Measurements from ENCODE around the gene CCDC9B.

The CCDC9B gene

DNA sequence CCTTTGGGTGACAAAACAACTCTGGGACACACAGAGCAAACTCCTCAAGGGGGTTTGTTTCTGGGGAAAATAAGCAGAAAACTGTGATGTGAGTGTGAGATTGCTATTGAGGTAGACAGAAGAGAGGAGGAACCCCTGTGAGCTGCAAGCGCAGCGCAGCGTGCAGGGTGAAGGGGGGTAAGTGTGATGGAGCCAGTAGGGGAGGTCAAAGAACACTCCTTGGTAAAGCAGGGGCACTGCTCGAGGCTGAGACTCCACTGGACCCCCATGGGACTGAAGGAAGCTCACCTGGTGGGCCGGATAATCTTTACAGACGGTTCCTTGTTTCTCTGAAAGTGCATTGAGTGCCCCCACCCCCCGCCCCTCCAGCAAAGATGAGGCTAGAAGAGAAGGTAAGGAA, 9.7 kb downstream of the CCDC9B start:
- H3K27me3 ChIP-seq (ENCODE audit: control insufficient read depth in 5 of 5, insufficient read depth in 4 of 5, low read length in 5 of 5): no peaks in the 10 kb centered on the region
- no peak overlapping the region for H3K9ac ChIP-seq (ENCODE audit: low read length in 5 of 5)
- peaks cover 0 to 2% (median 0%) of the 10 kb centered on the region in 5 donors for H3K36me3 ChIP-seq (ENCODE audit: control insufficient read depth in 5 of 5, insufficient read depth in 5 of 5, low read length in 5 of 5)
- H3K4me1 ChIP-seq (ENCODE audit: control insufficient read depth in 5 of 5, insufficient read depth in 5 of 5, low read length in 5 of 5): peaks cover 3 to 66% (median 25%) of the 10 kb centered on the region in 5 donors
- H3K9me3 ChIP-seq (ENCODE audit: control insufficient read depth in 5 of 5, low read length in 5 of 5): no peaks in the 10 kb centered on the region
- H3K4me3 ChIP-seq (ENCODE audit: low read depth in 1 of 5, low read length in 5 of 5): no peak overlapping the region
- no peak overlapping the region for H3K27ac ChIP-seq (ENCODE audit: low read depth, low read length)

GRCh38 chr15:40330368-40330836, 10.3 kb downstream of the CCDC9B start:
- Histone ChIP-seq H3K27me3 (ENCODE audit: control insufficient read depth in 5 of 5, insufficient read depth in 4 of 5, low read length in 5 of 5) (no peaks in the 10 kb centered on the region), H3K27ac (ENCODE audit: low read depth, low read length) (no peak overlapping the region), H3K4me3 (ENCODE audit: low read depth in 1 of 5, low read length in 5 of 5) (no peak overlapping the region), H3K9ac (ENCODE audit: low read length in 5 of 5) (peak overlapping the region in 1 of 5 donors; percentile 4), H3K36me3 (ENCODE audit: control insufficient read depth in 5 of 5, insufficient read depth in 5 of 5, low read length in 5 of 5) (peaks cover 0 to 2% (median 0%) of the 10 kb centered on the region in 5 donors), H3K4me1 (ENCODE audit: control insufficient read depth in 5 of 5, insufficient read depth in 5 of 5, low read length in 5 of 5) (peaks cover 3 to 66% (median 30%) of the 10 kb centered on the region in 5 donors), H3K9me3 (ENCODE audit: control insufficient read depth in 5 of 5, low read length in 5 of 5) (no peaks in the 10 kb centered on the region)

- Histone ChIP-seq H3K27ac (ENCODE audit: low read depth, low read length) (no peak overlapping the region), H3K4me3 (ENCODE audit: low read depth in 1 of 5, low read length in 5 of 5) (no peak overlapping the region), H3K4me1 (ENCODE audit: control insufficient read depth in 5 of 5, insufficient read depth in 5 of 5, low read length in 5 of 5) (peaks cover 3 to 66% (median 31%) of the 10 kb centered on the region in 5 donors), H3K9ac (ENCODE audit: low read length in 5 of 5) (peak overlapping the region in 1 of 5 donors; percentile 4), H3K36me3 (ENCODE audit: control insufficient read depth in 5 of 5, insufficient read depth in 5 of 5, low read length in 5 of 5) (peaks cover 0 to under 1% (median 0%) of the 10 kb centered on the region in 5 donors), H3K27me3 (ENCODE audit: control insufficient read depth in 5 of 5, insufficient read depth in 4 of 5, low read length in 5 of 5) (no peaks in the 10 kb centered on the region), H3K9me3 (ENCODE audit: control insufficient read depth in 5 of 5, low read length in 5 of 5) (no peaks in the 10 kb centered on the region)
Measured at GRCh38 chr15:40329804-40330203, 10.9 kb downstream of the CCDC9B start.

DNA sequence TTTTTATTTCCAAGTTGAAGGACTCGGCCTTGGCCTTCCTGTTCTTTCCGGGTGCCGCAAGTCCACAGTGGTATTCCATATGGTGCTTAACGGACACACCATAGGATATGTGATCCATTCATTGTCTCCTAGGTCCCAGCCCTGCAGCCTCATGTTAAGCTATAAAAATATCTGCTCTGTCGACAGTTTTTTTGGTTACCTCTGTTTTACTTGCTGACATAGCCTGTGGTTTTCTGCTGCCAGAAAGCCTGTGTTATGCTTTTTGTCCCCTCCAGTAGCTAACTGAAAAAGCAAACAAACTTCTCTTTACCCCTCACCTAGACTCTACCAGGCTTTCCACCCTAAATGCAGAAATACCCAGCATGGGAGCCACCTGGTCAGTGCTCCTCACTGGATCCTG, 12.0 kb downstream of the CCDC9B start:
- peaks cover 0 to 65% (median 26%) of the 10 kb centered on the region in 5 donors for H3K4me1 ChIP-seq (ENCODE audit: control insufficient read depth in 5 of 5, insufficient read depth in 5 of 5, low read length in 5 of 5)
- H3K27ac ChIP-seq (ENCODE audit: low read depth, low read length): no peak overlapping the region

GRCh38 chr15:40328176-40328575, 12.6 kb downstream of the CCDC9B start:
- no peak overlapping the region for H3K4me3 ChIP-seq (ENCODE audit: low read depth in 1 of 5, low read length in 5 of 5)
- H3K27me3 ChIP-seq (ENCODE audit: control insufficient read depth in 5 of 5, insufficient read depth in 4 of 5, low read length in 5 of 5): no peaks in the 10 kb centered on the region
- no peak overlapping the region for H3K27ac ChIP-seq (ENCODE audit: low read depth, low read length)
- no peaks in the 10 kb centered on the region for H3K36me3 ChIP-seq (ENCODE audit: control insufficient read depth in 5 of 5, insufficient read depth in 5 of 5, low read length in 5 of 5)
- peaks cover 0 to 61% (median 21%) of the 10 kb centered on the region in 5 donors for H3K4me1 ChIP-seq (ENCODE audit: control insufficient read depth in 5 of 5, insufficient read depth in 5 of 5, low read length in 5 of 5)
- H3K9ac ChIP-seq (ENCODE audit: low read length in 5 of 5): no peak overlapping the region
- H3K9me3 ChIP-seq (ENCODE audit: control insufficient read depth in 5 of 5, low read length in 5 of 5): no peaks in the 10 kb centered on the region

More for the DNA sequence above, 12.0 kb downstream of the CCDC9B start:
- H3K36me3 ChIP-seq (ENCODE audit: control insufficient read depth in 5 of 5, insufficient read depth in 5 of 5, low read length in 5 of 5): no peaks in the 10 kb centered on the region
- H3K9ac ChIP-seq (ENCODE audit: low read length in 5 of 5): no peak overlapping the region
- no peaks in the 10 kb centered on the region for H3K9me3 ChIP-seq (ENCODE audit: control insufficient read depth in 5 of 5, low read length in 5 of 5)
- no peak overlapping the region for H3K4me3 ChIP-seq (ENCODE audit: low read depth in 1 of 5, low read length in 5 of 5)
- H3K27me3 ChIP-seq (ENCODE audit: control insufficient read depth in 5 of 5, insufficient read depth in 4 of 5, low read length in 5 of 5): no peaks in the 10 kb centered on the region

DNA sequence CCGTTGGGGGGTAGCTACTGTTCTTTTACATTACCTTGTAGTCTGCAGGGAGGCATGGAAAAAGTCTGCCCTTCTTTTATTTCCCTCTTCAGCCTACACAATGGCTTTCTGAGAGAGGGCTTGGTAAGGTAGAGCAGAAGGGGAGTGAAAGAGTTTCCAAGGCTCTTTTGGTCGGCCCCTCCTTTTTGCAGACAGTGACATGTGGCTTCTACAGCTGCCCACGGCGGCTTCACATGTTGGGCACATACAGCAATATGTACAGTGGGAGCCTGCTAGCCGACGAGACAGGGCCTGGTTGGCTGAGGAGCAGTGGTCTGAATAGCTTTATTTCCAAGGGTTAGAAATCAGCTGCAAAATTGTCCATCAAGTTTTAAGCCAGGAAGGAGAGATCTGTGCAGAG, 13.3 kb downstream of the CCDC9B start:
- H3K9me3 ChIP-seq (ENCODE audit: control insufficient read depth in 5 of 5, low read length in 5 of 5): no peaks in the 10 kb centered on the region
- peaks cover 0 to 62% (median 24%) of the 10 kb centered on the region in 5 donors for H3K4me1 ChIP-seq (ENCODE audit: control insufficient read depth in 5 of 5, insufficient read depth in 5 of 5, low read length in 5 of 5)
- H3K9ac ChIP-seq (ENCODE audit: low read length in 5 of 5): no peak overlapping the region
- no peak overlapping the region for H3K4me3 ChIP-seq (ENCODE audit: low read depth in 1 of 5, low read length in 5 of 5)
- no peak overlapping the region for H3K27ac ChIP-seq (ENCODE audit: low read depth, low read length)
- H3K27me3 ChIP-seq (ENCODE audit: control insufficient read depth in 5 of 5, insufficient read depth in 4 of 5, low read length in 5 of 5): no peaks in the 10 kb centered on the region
- no peaks in the 10 kb centered on the region for H3K36me3 ChIP-seq (ENCODE audit: control insufficient read depth in 5 of 5, insufficient read depth in 5 of 5, low read length in 5 of 5)

GRCh38 chr15:40325700-40326099, 15.0 kb downstream of the CCDC9B start:
- Histone ChIP-seq H3K27me3 (ENCODE audit: control insufficient read depth in 5 of 5, insufficient read depth in 4 of 5, low read length in 5 of 5) (no peaks in the 10 kb centered on the region), H3K4me3 (ENCODE audit: low read depth in 1 of 5, low read length in 5 of 5) (peak overlapping the region in 2 of 5 donors; percentile 73 to 80), H3K9me3 (ENCODE audit: control insufficient read depth in 5 of 5, low read length in 5 of 5) (no peaks in the 10 kb centered on the region), H3K4me1 (ENCODE audit: control insufficient read depth in 5 of 5, insufficient read depth in 5 of 5, low read length in 5 of 5) (peaks cover 0 to 53% (median 24%) of the 10 kb centered on the region in 5 donors), H3K27ac (ENCODE audit: low read depth, low read length) (no peak overlapping the region), H3K9ac (ENCODE audit: low read length in 5 of 5) (no peak overlapping the region), H3K36me3 (ENCODE audit: control insufficient read depth in 5 of 5, insufficient read depth in 5 of 5, low read length in 5 of 5) (no peaks in the 10 kb centered on the region)

DNA sequence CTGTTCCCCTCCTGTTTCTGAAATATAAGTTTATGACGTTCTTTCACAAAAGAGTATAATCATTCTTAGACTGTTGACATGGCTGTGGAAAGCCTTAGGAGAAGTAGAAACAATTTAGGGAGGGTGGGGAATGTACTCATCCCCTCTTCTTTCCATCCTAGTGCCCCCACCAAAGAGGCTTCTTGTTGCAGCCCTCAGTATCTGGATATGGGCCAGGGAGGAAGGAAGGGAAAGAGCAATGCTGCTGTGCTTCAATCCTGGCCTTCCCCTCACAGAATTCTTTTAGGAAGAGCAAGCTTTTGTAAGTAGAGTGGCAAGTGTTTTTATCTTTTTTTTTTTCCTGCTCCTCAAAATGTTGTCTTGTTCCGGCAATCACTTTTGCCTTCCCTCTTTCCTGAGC, 15.6 kb downstream of the CCDC9B start:
- Histone ChIP-seq H3K4me1 (ENCODE audit: control insufficient read depth in 5 of 5, insufficient read depth in 5 of 5, low read length in 5 of 5) (peaks cover 0 to 48% (median 24%) of the 10 kb centered on the region in 5 donors), H3K9ac (ENCODE audit: low read length in 5 of 5) (peak overlapping the region in 2 of 5 donors; percentile 39 to 41), H3K36me3 (ENCODE audit: control insufficient read depth in 5 of 5, insufficient read depth in 5 of 5, low read length in 5 of 5) (no peaks in the 10 kb centered on the region), H3K27me3 (ENCODE audit: control insufficient read depth in 5 of 5, insufficient read depth in 4 of 5, low read length in 5 of 5) (no peaks in the 10 kb centered on the region), H3K4me3 (ENCODE audit: low read depth in 1 of 5, low read length in 5 of 5) (peak overlapping the region; percentile 46 to 80 (median 64)), H3K9me3 (ENCODE audit: control insufficient read depth in 5 of 5, low read length in 5 of 5) (no peaks in the 10 kb centered on the region), H3K27ac (ENCODE audit: low read depth, low read length) (no peak overlapping the region)

DNA sequence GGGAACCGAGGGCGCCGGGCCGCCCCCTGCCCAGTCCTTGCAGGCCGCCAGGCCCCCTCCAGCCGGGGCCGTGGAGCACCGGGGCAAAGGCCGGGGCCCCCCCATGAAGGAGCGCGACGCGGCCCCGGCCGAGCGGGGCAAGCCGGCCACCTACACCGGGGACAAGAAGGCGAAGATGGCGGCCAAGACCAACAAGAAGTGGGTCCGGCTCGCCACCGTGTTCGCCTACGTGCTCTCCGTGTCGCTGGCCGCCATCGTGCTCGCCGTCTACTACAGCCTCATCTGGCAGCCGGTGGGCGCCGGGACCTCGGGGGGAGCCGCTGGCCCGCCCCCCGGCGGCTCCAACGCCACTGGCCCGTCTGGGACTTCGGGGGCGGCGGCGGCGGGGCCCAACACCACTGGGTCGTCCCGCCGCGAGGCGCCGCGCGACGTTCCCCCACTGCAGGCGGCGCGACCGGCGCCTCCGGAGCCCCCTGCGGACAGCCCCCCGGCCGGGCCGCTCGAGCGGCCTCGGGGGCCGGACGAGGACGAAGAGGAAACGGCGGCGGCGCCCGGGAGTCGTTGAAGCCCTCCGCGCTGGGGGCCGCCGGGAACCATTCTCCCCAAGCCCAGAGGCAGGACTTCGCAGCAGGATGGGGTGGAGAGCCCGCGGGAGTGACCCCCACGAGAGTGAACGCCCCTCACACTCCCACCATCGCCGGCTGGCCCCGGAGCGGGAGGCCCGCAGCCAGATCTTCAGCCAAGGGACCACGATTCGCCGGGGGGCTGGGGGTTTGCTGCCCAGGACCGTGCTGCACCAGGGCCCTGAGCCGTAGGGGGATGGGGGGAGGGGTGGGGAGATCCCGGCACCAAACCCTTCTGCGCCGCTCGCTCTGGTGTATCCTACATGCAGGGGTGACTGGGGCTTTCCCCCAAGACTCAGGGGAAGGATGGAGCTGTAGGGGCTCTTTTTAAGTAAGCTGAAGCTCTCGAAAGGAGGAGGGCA, 16.5 kb downstream of the CCDC9B start:
- no peaks in the 10 kb centered on the region for H3K9me3 ChIP-seq (ENCODE audit: control insufficient read depth in 5 of 5, low read length in 5 of 5)
- no peaks in the 10 kb centered on the region for H3K36me3 ChIP-seq (ENCODE audit: control insufficient read depth in 5 of 5, insufficient read depth in 5 of 5, low read length in 5 of 5)
- H3K9ac ChIP-seq (ENCODE audit: low read length in 5 of 5): peak overlapping the region; percentile 11 to 75 (median 57)
- peak overlapping the region; percentile 46 to 80 (median 64) for H3K4me3 ChIP-seq (ENCODE audit: low read depth in 1 of 5, low read length in 5 of 5)
- no peak overlapping the region for H3K27ac ChIP-seq (ENCODE audit: low read depth, low read length)
- H3K27me3 ChIP-seq (ENCODE audit: control insufficient read depth in 5 of 5, insufficient read depth in 4 of 5, low read length in 5 of 5): no peaks in the 10 kb centered on the region
- H3K4me1 ChIP-seq (ENCODE audit: control insufficient read depth in 5 of 5, insufficient read depth in 5 of 5, low read length in 5 of 5): peaks cover 0 to 45% (median 24%) of the 10 kb centered on the region in 5 donors

Measured in subcutaneous abdominal adipose tissue (tissue), 5 donors.